Tibial nerve (tissue), 4 donors: Measurements from ENCODE around the gene ERBB3. TPM values are rescaled to one million over a fixed set of nuclear protein-coding genes. Genes with fewer than 3 reads are reported as not detected.

Source experiments
- DNase-seq, 2 donors: peaks; one replicate each; pipeline ENCODE4 v3.0.0-alpha.2; 2019; ENCODE audit warnings: low spot score in 2 of 2
- H3K27ac ChIP-seq, 4 donors: fragments of 200-600 bp; sonication (generic) in 3 of 4; one replicate each; pipeline ENCODE4 v1.5.1; 2017 to 2019; ENCODE audit warnings: mild to moderate bottlenecking in 1 of 4
- H3K27me3 ChIP-seq, 2 donors: fragments of 200-600 bp; sonication (generic) in 1 of 2; one replicate each; pipeline versions ENCODE4 v1.5.1 to v1.6.0; 2017 to 2019
- H3K36me3 ChIP-seq, 3 donors: fragments of 200-600 bp; sonication (generic); one replicate each; pipeline ENCODE4 v1.5.1; 2018 to 2019
- H3K4me1 ChIP-seq, 4 donors: fragments of 200-600 bp; sonication (generic) in 3 of 4; one replicate each; pipeline ENCODE4 v1.5.1; 2017 to 2019
- H3K4me3 ChIP-seq, 4 donors: fragments of 200-600 bp; sonication (generic) in 3 of 4; one replicate each; pipeline ENCODE4 v1.5.1; 2017 to 2019; ENCODE audit warnings: mild to moderate bottlenecking in 1 of 4, moderate library complexity in 1 of 4
- H3K9me3 ChIP-seq, 4 donors: fragments of 200-600 bp; sonication (generic) in 3 of 4; one replicate each; pipeline ENCODE4 v1.5.1; 2017 to 2019
- EP300 ChIP-seq, 2 donors: sonication (generic); formaldehyde crosslinking; IDR thresholded peaks; one replicate each; pipeline ENCODE4 v1.6.1; 2017; ENCODE audit warnings: antibody characterized with exemption in 2 of 2, mild to moderate bottlenecking in 1 of 2
- POLR2A ChIP-seq, 2 donors: fragments of 450-650 bp; IDR thresholded peaks; one replicate each; pipeline ENCODE4 v1.6.1; 2017; ENCODE audit warnings: antibody characterized with exemption in 2 of 2, mild to moderate bottlenecking in 2 of 2, moderate library complexity in 2 of 2
- WGBS, 2 donors: methylation state at CpG; one replicate each; pipeline ENCODE4 v1.1.5; 2018; 5-methylcytosine and 5-hydroxymethylcytosine counted together
- total RNA-seq, 4 donors: library from RNA; depleted of rRNA; stranded (reverse); fragments of >200 nt; gene quantifications; one replicate each; pipeline ENCODE4 v1.1.0, GENCODE V29; 2016
- TF ChIP-seq, protein P1 (sequence below), 5 experiments: fragments of 200-600 bp in 3 of 5; fragments of 450-650 bp in 2 of 5; sonication (generic) in 3 of 5; IDR thresholded peaks; one replicate each; pipeline ENCODE4 v1.5.1; 2016 to 2019; ENCODE audit warnings: antibody characterized with exemption in 5 of 5, mild to moderate bottlenecking in 3 of 5, moderate library complexity in 2 of 5

Gene ERBB3
- total RNA-seq, 4 donors from 2014 or later, result 90.6 to 165 (median 99.8) TPM

DNA sequence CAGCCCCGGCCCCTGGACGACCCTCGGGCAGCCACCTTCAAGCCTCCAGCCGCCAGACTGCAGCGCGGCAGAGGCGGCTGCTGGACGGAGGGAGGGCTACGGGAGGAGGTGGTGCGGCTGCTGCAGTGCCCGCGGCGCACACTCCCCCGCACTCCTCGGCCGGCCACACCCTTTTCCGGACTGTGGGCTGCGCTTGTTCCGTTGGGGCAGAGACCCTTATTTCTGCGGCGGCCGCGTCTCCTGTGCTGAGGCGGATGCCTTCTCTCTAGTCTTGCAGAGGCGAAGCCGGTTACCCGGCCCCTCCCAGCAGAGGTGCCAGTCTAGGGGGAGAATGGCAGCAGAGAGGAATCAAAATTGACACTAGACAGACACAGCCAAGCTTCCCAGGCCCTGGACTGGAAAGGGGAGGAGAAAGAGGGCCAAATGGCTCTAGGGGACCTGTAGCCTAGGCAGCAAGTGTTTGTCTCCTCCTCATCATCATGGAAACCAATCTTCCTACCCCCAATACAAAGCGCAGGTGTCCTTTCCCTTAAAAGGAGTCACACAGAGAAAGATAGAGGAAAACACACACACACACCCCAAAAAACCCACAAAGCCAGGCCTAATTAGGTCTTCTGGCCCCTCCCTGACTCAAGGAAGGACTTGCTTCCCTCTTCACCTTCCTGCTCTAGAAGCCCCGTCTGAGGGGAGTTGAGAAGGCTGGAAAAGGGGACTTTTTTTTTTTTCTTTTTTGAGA lies 49.4 kb downstream of the ERBB3 start:
- H3K27me3 ChIP-seq, result no peaks in the 10 kb centered on the region
- H3K4me1 ChIP-seq, result peaks cover 5 to 32% (median 24%) of the 10 kb centered on the region in 4 donors
- TF ChIP-seq POLR2A (IDR thresholded peaks at IDR 0.05), result peak in 1 of 2 donors; percentile 34
- peak in 1 of 2 donors; percentile 65 for TF ChIP-seq EP300 (IDR thresholded peaks at IDR 0.05)
- TF ChIP-seq, protein P1, sequence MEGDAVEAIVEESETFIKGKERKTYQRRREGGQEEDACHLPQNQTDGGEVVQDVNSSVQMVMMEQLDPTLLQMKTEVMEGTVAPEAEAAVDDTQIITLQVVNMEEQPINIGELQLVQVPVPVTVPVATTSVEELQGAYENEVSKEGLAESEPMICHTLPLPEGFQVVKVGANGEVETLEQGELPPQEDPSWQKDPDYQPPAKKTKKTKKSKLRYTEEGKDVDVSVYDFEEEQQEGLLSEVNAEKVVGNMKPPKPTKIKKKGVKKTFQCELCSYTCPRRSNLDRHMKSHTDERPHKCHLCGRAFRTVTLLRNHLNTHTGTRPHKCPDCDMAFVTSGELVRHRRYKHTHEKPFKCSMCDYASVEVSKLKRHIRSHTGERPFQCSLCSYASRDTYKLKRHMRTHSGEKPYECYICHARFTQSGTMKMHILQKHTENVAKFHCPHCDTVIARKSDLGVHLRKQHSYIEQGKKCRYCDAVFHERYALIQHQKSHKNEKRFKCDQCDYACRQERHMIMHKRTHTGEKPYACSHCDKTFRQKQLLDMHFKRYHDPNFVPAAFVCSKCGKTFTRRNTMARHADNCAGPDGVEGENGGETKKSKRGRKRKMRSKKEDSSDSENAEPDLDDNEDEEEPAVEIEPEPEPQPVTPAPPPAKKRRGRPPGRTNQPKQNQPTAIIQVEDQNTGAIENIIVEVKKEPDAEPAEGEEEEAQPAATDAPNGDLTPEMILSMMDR (IDR thresholded peaks at IDR 0.05), result no peak
- peak overlapping the region; percentile 56 to 87 (median 76) for H3K4me3 ChIP-seq
- H3K9me3 ChIP-seq, result no peaks in the 10 kb centered on the region
- 2 to 3% methylated on average over 29 of the region's 29 CpGs for WGBS, 2 donors
- H3K36me3 ChIP-seq, result peaks cover 6 to 41% (median 36%) of the 10 kb centered on the region in 3 donors
- H3K27ac ChIP-seq, result peak overlapping the region; percentile 86 to 92 (median 88)
- peak in 1 of 2 donors; percentile 29 for DNase-seq

DNA sequence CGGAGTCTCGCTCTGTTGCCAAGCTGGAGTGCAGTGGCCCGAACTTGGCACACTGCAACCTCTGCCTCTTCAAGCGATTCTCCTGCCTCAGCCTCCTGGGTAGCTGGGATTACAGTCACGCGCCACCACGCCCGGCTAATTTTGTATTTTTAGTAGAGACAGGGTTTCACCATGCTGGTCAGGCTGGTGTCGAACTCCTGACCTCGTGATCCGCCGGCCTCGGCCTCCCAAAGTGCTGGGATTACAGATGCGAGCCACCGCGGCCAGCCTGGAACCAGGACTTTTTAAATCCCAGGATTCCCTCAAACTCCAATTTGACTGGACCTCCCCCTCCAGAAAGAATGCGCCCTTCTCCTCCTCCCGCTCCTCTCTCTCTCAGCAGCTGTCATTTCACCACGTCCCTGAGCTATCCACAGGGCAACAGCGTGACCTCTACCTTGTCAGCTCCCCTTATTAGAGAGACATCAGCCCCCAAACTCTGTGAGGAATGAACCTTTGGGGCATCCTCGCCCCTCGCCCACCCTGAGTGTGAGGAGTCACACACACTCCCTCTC lies 50.1 kb downstream of the ERBB3 start:
- Histone ChIP-seq H3K27me3 (no peaks in the 10 kb centered on the region), H3K27ac (peak overlapping the region; percentile 86 to 92 (median 88)), H3K36me3 (peaks cover 6 to 48% (median 36%) of the 10 kb centered on the region in 3 donors), H3K9me3 (no peaks in the 10 kb centered on the region), H3K4me3 (peak overlapping the region; percentile 56 to 87 (median 76)), H3K4me1 (peaks cover 5 to 32% (median 24%) of the 10 kb centered on the region in 4 donors)
- 59 to 65% methylated on average over 22 of the region's 22 CpGs for WGBS, 2 donors
- TF ChIP-seq, protein P1 (IDR thresholded peaks at IDR 0.05), result no peak
- TF ChIP-seq POLR2A (IDR thresholded peaks at IDR 0.05) (no peak), EP300 (IDR thresholded peaks at IDR 0.05) (no peak)
- no peak for DNase-seq

DNA sequence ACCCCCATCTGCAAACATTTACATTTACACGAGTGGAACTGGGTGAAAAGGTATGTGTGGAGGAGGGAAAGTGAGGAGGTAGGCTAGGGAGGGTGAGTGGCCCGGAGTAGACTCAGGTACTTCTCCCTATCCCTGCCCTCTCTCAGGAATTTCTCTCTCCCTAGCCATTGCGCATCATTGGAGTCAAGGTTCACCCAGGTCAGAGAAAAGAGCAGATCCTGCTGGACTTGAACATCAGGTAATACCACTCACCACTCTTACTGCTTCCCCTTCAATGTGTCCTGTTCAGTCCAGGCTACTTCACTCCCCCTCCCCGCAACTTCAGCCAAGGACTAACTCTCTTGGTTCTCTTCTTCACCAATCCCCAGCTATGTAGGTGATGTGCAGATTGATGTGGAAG lies 50.9 kb downstream of the ERBB3 start:
- WGBS, 2 donors, result 85 to 88% methylated on average over 4 of the region's 4 CpGs
- TF ChIP-seq POLR2A (IDR thresholded peaks at IDR 0.05) (no peak), EP300 (IDR thresholded peaks at IDR 0.05) (no peak)
- TF ChIP-seq, protein P1 (IDR thresholded peaks at IDR 0.05), result no peak
- Histone ChIP-seq H3K4me3 (no peak overlapping the region), H3K9me3 (no peaks in the 10 kb centered on the region), H3K4me1 (peaks cover 5 to 32% (median 22%) of the 10 kb centered on the region in 4 donors), H3K36me3 (peaks cover 6 to 56% (median 36%) of the 10 kb centered on the region in 3 donors), H3K27ac (peak overlapping the region in 1 of 4 donors; percentile 92), H3K27me3 (no peaks in the 10 kb centered on the region)
- DNase-seq, result no peak

DNA sequence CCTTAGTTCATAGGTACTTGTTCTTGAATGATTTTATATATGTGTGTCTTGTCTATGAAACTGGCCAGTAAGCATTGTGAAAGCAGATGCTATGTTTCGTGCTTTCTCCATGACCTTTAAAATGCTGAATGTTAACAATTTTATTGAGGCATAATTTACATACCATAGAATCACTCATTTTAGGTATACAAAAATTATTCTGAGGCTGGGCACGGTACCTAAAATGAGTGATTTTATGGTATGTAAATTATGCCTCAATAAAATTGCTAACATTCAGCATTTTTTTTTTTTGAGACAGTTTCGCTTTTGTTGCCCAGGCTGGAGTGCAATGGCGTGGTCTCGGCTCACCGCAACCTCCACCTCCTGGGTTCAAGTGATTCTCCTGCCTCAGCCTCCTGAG lies 54.9 kb downstream of the ERBB3 start:
- no peak for DNase-seq
- H3K27me3 ChIP-seq, result no peaks in the 10 kb centered on the region
- WGBS, 2 donors, result 93 to 96% methylated on average over 6 of the region's 6 CpGs
- no peak for TF ChIP-seq EP300 (IDR thresholded peaks at IDR 0.05)
- TF ChIP-seq, protein P1 (IDR thresholded peaks at IDR 0.05), result no peak
- no peak for TF ChIP-seq POLR2A (IDR thresholded peaks at IDR 0.05)
- peaks cover 6 to 95% (median 63%) of the 10 kb centered on the region in 3 donors for H3K36me3 ChIP-seq
- no peak overlapping the region for H3K27ac ChIP-seq
- H3K4me3 ChIP-seq, result no peak overlapping the region
- peaks cover 0 to 9% (median 4%) of the 10 kb centered on the region in 4 donors for H3K4me1 ChIP-seq
- no peaks in the 10 kb centered on the region for H3K9me3 ChIP-seq
